ENCODE data around the gene WDR36.

The WDR36 gene

GRCh38 chr5:111092062-111092853 lies at the start of gene WDR36:
TSS of gene WDR36 (plus strand) at chr5:111092348. CDS start at chr5:111092457, 109 bp downstream.
- DNase-seq: peak; percentile 86 to 95

DNA sequence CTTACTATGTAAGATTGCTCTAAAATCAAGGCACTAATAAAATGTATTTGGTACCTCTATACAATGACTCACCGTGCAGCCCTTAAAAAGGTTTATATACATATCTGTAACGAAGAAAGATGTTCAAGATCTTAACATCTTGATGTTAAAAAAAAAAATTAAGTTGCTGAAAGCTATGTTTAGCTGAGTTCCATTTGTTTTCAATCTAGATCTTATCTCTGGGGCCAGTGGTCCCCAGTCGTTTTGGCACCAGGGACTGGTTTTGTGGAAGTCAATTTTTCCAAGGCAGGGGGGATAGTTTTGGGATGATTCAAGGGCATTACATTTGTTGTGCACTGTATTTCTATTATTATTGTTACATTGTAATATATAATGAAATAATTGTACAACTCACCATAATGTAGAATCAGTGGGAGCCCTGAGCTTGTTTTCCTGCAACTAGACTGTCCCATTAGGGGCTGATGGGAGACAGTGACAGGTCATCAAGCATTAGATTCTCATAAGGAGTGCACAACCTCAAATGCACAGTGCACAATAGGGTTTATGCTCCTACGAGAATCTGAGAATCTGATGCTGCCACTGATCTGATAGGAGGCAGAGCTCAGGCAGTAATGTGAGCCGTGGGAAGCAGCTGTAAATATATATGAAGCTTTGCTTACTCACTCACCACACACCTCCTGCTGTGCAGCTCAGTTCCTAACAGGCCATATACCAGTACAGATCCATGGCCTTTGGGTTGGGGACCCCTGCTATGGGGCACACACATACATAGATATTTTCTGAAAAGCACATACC lies 48.2 kb upstream of the WDR36 start:
- no peak for DNase-seq

DNA sequence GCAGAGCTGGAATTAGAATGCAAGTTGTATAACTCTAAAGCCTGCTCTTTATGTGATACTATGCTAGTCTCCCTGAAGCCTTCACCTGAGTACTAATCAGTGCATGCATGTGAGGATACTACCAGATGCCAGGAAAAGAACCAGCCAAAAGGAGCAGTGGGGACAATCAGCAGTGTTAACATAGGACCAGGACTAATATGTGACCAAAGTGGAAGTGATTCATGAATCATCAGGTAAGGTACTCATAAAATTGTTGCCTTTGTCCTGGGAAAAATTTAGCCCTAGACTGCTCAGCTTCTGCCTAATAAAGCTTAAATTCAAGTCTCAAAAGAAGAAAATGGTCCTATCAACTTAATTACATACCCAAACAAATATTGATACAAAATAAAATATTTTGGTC lies 34.1 kb upstream of the WDR36 start:
- no peak for DNase-seq

GRCh38 chr5:111060169-111060568 lies 32.0 kb upstream of the WDR36 start:
- no peak for DNase-seq

DNA sequence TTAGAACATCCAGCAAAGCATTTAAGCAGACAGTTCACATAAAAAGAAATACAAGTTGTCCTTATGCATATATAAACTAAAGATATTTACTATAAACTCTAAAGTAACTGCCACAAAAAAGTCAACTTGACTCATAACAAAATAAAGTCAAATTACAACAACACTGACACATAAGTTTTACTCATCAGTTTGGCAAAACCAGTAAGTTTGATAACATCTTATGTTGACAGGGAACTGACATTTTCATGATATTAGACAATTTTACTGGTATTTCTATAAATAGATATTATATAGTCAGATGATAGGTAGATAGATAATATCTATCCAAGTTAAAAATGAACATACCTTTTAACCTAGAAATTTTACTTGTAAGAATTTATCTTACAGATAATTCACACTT lies 30.5 kb upstream of the WDR36 start:
- no peak for DNase-seq

- DNase-seq: no peak
Observed at GRCh38 chr5:111063709-111064322, 28.3 kb upstream of the WDR36 start.

- DNase-seq: no peak
Observed at GRCh38 chr5:111066261-111066938, 25.7 kb upstream of the WDR36 start.

DNA sequence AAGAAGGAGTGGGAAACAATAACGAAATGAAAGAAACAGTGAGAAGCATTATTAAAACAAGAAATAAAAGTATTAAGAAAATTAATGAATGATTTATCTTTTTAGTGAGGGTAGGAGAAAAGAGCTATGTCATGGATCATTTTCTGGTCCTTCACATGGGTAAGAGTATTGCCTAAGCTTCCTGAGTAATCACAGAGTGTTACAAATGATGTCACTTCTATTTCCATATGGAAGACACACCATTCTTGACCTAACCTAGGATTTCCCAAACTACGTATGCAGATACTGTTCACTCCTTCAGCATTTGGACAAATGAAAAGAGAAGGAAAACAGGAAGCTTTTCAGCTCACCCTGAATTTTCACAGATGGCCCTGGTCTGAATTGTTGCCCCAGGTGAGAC lies 23.9 kb upstream of the WDR36 start:
- no peak for DNase-seq

DNA sequence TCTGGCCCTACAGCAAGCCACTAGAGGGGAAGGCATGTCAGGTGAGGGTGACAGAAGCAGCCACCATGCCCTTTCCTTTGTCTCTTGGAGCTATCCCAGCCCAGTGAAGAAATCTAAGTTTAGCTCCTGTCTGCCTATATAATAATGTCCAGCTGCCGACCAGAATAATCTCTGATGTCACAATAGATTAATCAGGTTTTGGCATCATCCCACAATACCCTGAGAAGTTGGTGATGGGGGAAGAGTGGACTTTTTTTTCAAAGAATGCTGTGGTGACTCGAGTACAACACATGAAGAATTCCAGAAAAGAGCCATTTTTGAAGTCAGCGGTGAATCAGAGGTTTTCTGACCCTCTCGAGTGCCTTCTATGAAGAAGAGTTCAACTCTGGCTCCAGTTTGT lies 22.3 kb upstream of the WDR36 start:
- no peak for DNase-seq

- no peak for DNase-seq
Observed at GRCh38 chr5:111070272-111071134, 21.6 kb upstream of the WDR36 start.

DNA sequence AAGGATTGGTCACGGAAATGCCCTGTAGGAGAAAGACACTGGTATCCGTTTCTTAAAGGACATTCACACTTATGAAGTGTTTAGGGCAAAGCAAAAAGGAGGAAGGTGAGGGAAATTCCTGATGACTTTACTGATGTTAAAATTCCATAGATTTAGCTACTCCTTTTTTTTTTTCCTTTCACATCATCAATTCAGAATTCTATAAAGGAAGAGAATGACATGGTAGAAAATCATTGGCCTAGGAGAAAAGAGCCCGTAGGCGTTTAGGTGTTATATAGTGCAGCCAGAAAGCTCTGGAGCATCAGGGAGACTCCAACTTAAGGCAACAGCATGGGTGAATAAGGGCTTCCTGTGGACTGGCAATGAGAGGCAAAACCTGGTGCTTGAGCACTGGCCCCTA lies 20.7 kb upstream of the WDR36 start, which contains the start of gene TSLP:
TSS of gene TSLP (plus strand) at position 301 of the 400 bp plus-strand sequence. CDS start 178 bp downstream, outside the sequence.
- DNase-seq: no peak

GRCh38 chr5:111072949-111073682 lies 19.0 kb upstream of the WDR36 start:
- DNase-seq: peak in 1 of 2 experiments; percentile 49

- DNase-seq: no peak
Observed at GRCh38 chr5:111074244-111074643, 17.9 kb upstream of the WDR36 start.

DNA sequence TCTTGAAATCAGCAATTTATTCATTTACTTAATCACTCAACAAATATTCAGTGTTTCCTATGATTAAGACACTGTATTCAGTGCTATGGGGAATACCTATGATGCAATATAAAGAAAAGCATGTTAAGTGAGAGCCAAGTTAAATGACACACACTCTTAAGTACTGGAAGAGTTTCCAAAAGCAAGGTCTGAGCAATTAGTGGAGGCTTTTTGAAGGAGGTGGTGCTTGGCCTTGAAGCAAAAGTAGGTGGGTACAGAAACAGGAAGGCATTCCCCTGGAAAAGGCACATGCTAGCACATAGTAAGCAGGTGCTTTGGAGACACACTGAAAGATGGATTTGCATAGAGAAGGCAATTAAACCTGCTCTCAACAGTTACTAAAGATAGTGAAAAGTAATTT lies 16.6 kb upstream of the WDR36 start:
- no peak for DNase-seq

GRCh38 chr5:111076091-111076490 lies 16.1 kb upstream of the WDR36 start:
- DNase-seq: no peak

DNA sequence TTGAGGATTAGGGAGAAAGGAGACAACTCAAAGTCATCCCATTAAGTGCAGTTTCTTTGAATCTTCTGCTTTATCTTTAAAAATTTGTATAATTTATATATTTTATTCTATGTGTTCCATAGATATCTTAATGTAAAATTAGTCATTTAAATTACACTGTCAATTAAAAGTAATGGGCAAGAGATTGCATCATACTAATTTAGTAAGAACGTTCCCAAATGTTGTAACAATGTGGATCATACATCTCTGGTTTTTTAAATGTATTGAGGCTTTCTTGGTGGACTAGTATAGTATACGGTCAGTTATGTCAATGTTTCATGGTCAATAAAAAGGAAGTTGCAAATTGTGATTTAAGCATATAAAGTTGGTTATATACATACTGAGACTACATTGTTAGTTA lies 14.5 kb upstream of the WDR36 start:
- no peak for DNase-seq

DNA sequence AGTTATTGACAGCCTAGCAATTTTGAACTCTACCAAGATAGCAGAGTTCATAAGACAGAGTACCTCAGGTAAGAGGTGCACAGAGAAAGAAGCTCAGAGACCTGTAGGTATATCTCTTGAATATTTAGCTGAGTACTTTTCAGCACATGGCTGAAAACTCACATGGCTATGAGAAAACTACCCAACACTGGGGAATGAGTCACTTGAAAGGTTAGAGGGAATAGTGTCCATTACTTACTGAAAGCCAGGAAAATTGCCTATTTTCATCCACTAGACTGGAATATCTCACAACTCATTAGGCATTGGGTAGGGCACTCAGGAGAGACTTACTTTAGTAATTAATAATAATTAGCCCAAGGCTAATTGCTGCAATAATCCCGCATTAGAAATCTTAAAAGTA lies 12.3 kb upstream of the WDR36 start:
- DNase-seq: no peak

- DNase-seq: no peak
Observed at GRCh38 chr5:111083323-111083722, 8.8 kb upstream of the WDR36 start.

GRCh38 chr5:111095982-111096381 lies 3.8 kb downstream of the WDR36 start:
- no peak for DNase-seq

- DNase-seq: no peak
Observed at GRCh38 chr5:111099058-111099778, 7.1 kb downstream of the WDR36 start.
